Esophagus squamous epithelium (tissue), 5 donors: Measurements from ENCODE around the gene GPR65. TPM values are rescaled to one million over a fixed set of nuclear protein-coding genes. Genes with fewer than 3 reads are reported as not detected.

Experiments used
- DNase-seq: peaks from one replicate; lab custom pipeline; 2025; lab: John Stamatoyannopoulos, UW
- H3K27ac ChIP-seq, 4 donors: fragments of 200-600 bp; sonication (generic); one replicate each; pipeline ENCODE4 v1.5.1; 2016 to 2019; ENCODE audit warnings: mild to moderate bottlenecking in 1 of 4
- H3K27me3 ChIP-seq, 4 donors: fragments of 200-600 bp; sonication (generic); 1 replicate in 3 of 4; 2 replicates in 1 of 4; pipeline versions ENCODE4 v1.5.1 to v1.6.0; 2017 to 2021; ENCODE audit warnings: antibody characterized with exemption in 1 of 4
- H3K36me3 ChIP-seq, 3 donors: fragments of 200-600 bp; sonication (generic); one replicate each; pipeline ENCODE4 v1.5.1; 2016 to 2019
- H3K4me1 ChIP-seq, 3 donors: fragments of 200-600 bp; sonication (generic); one replicate each; pipeline ENCODE4 v1.5.1; 2017 to 2019
- H3K4me3 ChIP-seq, 4 donors: fragments of 200-600 bp; sonication (generic); 1 replicate in 3 of 4; 2 replicates in 1 of 4; pipeline ENCODE4 v1.5.1; 2016 to 2019; ENCODE audit warnings: mild to moderate bottlenecking in 2 of 4, moderate library complexity in 1 of 4
- H3K9me3 ChIP-seq, 3 donors: fragments of 200-600 bp; sonication (generic); one replicate each; pipeline ENCODE4 v1.5.1; 2016 to 2019
- CTCF ChIP-seq, 6 experiments: fragments of 450-650 bp in 4 of 6; fragments of 200-600 bp in 2 of 6; sonication (generic) in 2 of 6; IDR thresholded peaks; one replicate each; pipeline ENCODE4 v1.5.1; 2016 to 2019; ENCODE audit warnings: antibody characterized with exemption in 6 of 6, mild to moderate bottlenecking in 4 of 6, moderate library complexity in 4 of 6
- POLR2A ChIP-seq, 4 donors: fragments of 450-650 bp; IDR thresholded peaks; one replicate each; pipeline ENCODE4 v1.6.1; 2017; ENCODE audit warnings: antibody characterized with exemption in 4 of 4, mild to moderate bottlenecking in 4 of 4, moderate library complexity in 3 of 4
- WGBS, 2 donors: methylation state at CpG; one replicate each; pipeline ENCODE4 v1.1.5; 2018; 5-methylcytosine and 5-hydroxymethylcytosine counted together
- intact Hi-C: fragments of 100-400 bp; cut with DNase I; formaldehyde crosslinking; loops from one replicate; pipeline ENCODE4 v1.15.0; 2022
- total RNA-seq, 4 donors: library from RNA; depleted of rRNA; stranded (reverse); fragments of >200 nt; gene quantifications; one replicate each; pipeline ENCODE4 v1.1.0, GENCODE V29; 2016
- donor health status: DM: yes; HTN: yes; CAD: no.

GPR65 gene
- total RNA-seq, 4 donors from 2014 or later, result 0.34 to 1.4 (median 0.75) TPM

GRCh38 chr14:88009486-88009885 lies 4.6 kb downstream of the GPR65 start:
- no peak overlapping the region for H3K4me3 ChIP-seq
- H3K27me3 ChIP-seq, result no peaks in the 10 kb centered on the region
- intact Hi-C loops, result no loop called here
- H3K27ac ChIP-seq, result no peak overlapping the region
- no peaks in the 10 kb centered on the region for H3K36me3 ChIP-seq
- WGBS, 2 donors, result 63 to 69% methylated on average over 1 of the region's 1 CpG
- no peaks in the 10 kb centered on the region for H3K4me1 ChIP-seq
- DNase-seq, result no peak
- no peaks in the 10 kb centered on the region for H3K9me3 ChIP-seq
- TF ChIP-seq POLR2A (IDR thresholded peaks at IDR 0.05), result no peak
- no peak for TF ChIP-seq CTCF (IDR thresholded peaks at IDR 0.05)

GRCh38 chr14:88010331-88010730 lies 5.4 kb downstream of the GPR65 start:
- DNase-seq, result no peak
- H3K36me3 ChIP-seq, result no peaks in the 10 kb centered on the region
- 54 to 59% methylated on average over 2 of the region's 2 CpGs for WGBS, 2 donors
- intact Hi-C loops, result loop anchor here (10.0 kb wide), 2 partner anchors 154 to 374 kb away; partner anchors contain the start of gene SPATA7
- no peak overlapping the region for H3K4me3 ChIP-seq
- TF ChIP-seq CTCF (IDR thresholded peaks at IDR 0.05) (no peak), POLR2A (IDR thresholded peaks at IDR 0.05) (no peak)
- no peaks in the 10 kb centered on the region for H3K27me3 ChIP-seq
- H3K4me1 ChIP-seq, result no peaks in the 10 kb centered on the region
- no peak overlapping the region for H3K27ac ChIP-seq
- no peaks in the 10 kb centered on the region for H3K9me3 ChIP-seq

- Histone ChIP-seq H3K36me3 (no peaks in the 10 kb centered on the region), H3K27ac (no peak overlapping the region), H3K4me1 (no peaks in the 10 kb centered on the region), H3K4me3 (no peak overlapping the region), H3K27me3 (no peaks in the 10 kb centered on the region), H3K9me3 (no peaks in the 10 kb centered on the region)
- intact Hi-C loops, result loop anchor here (10.0 kb wide), 2 partner anchors 152 to 372 kb away; partner anchors contain the start of gene SPATA7
- 65 to 68% methylated on average over 5 of the region's 5 CpGs for WGBS, 2 donors
- TF ChIP-seq POLR2A (IDR thresholded peaks at IDR 0.05) (no peak), CTCF (IDR thresholded peaks at IDR 0.05) (no peak)
- DNase-seq, result no peak
Observed at GRCh38 chr14:88012495-88012894, 7.6 kb downstream of the GPR65 start.

- Histone ChIP-seq H3K9me3 (no peaks in the 10 kb centered on the region), H3K4me1 (no peaks in the 10 kb centered on the region), H3K27ac (no peak overlapping the region), H3K4me3 (no peak overlapping the region), H3K27me3 (no peaks in the 10 kb centered on the region), H3K36me3 (no peaks in the 10 kb centered on the region)
- TF ChIP-seq CTCF (IDR thresholded peaks at IDR 0.05), result peak; percentile 61 to 89 (median 82)
- TF ChIP-seq POLR2A (IDR thresholded peaks at IDR 0.05), result no peak
- 0 to 8% methylated on average over 7 of the region's 7 CpGs for WGBS, 2 donors
- DNase-seq, result no peak
- intact Hi-C loops, result loop anchor here (10.0 kb wide), 2 partner anchors 151 to 371 kb away; partner anchors contain the start of gene SPATA7
Observed at GRCh38 chr14:88013750-88014349, 8.9 kb downstream of the GPR65 start.

- Histone ChIP-seq H3K36me3 (no peaks in the 10 kb centered on the region), H3K4me1 (no peaks in the 10 kb centered on the region), H3K27me3 (no peaks in the 10 kb centered on the region), H3K4me3 (no peak overlapping the region), H3K9me3 (no peaks in the 10 kb centered on the region), H3K27ac (no peak overlapping the region)
- 96 to 100% methylated on average over 2 of the region's 2 CpGs for WGBS, 2 donors
- no peak for DNase-seq
- intact Hi-C loops, result loop anchor here (10.0 kb wide), 2 partner anchors 148 to 368 kb away; partner anchors contain the start of gene SPATA7
- TF ChIP-seq POLR2A (IDR thresholded peaks at IDR 0.05) (no peak), CTCF (IDR thresholded peaks at IDR 0.05) (no peak)
Observed at GRCh38 chr14:88016768-88017167, 11.8 kb downstream of the GPR65 start.
